Measurements from ENCODE around the gene RBM17. TPM values are rescaled to one million over a fixed set of nuclear protein-coding genes. Genes with fewer than 3 reads are reported as not detected.

The RBM17 gene
- total and polyA plus RNA-seq, 9 donors: 56.2 to 94.4 (median 70.3) TPM

DNA sequence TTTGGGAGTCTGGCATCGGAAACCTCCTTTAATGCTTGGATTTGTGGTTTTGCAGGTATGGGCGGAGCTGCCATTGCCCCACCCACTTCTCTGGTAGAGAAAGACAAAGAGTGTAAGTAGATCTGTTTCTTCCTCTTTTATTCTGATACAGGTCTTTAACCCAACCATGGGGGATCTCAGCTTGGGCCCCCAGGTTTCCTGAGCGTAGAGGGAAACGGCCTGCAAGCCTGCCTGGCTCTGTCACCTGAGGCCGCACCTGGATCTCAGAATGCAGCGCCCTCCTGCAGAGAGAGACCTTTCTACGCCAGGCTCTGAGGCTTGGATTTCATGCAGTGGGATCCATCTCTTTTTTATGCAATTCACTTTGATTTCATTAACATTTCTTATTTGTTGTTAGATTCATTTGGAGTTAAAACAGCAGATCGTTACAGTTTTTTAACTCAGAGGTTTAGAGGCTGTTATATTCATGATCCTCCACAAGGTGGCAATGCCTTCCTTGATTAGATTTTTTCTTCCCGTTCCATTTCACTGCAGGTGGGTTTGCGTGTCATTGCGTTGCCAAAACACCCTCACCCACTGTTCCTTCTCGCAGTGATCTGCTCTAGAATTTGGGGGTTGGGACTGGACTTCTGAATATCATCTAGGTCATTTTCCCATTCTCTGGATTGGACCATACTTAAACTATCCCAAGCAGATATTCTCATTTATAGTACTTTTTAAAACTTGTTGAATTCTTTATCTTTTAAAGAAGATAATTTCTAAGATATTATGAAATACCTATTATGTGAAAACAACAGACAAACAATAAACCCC lies 20.0 kb downstream of the RBM17 start:
- H3K36me3 ChIP-seq: no peaks in the 10 kb centered on the region

DNA sequence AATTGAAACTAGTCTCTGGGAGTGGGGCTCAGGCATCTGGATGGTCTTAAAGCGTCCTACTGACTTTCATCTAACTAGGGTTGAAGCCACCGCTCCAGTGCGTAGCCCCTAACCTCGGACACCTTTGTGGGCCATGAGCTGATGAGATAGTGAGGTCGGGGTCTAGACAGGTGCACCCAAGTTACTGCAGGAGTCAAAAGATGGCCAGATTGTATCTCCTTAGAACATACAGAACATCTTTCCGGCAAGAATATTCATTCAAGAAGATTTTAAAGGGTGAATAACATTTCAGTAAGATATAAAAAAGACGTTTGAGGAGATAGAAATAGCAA lies 20.6 kb downstream of the RBM17 start:
- 77 to 85% (median 81%) methylated on average over 7 of the region's 7 CpGs for WGBS, 3 donors
- H3K27me3 ChIP-seq: no peaks in the 10 kb centered on the region
- TF ChIP-seq POLR2A (IDR thresholded peaks at IDR 0.05): no peak
- no peak for TF ChIP-seq EP300 (IDR thresholded peaks at IDR 0.05)
- no peak for TF ChIP-seq CTCF (IDR thresholded peaks at IDR 0.05)
- no peak for DNase-seq
- no peak overlapping the region for H3K27ac ChIP-seq
- H3K36me3 ChIP-seq: no peaks in the 10 kb centered on the region
- H3K9me3 ChIP-seq: no peaks in the 10 kb centered on the region
- no peaks in the 10 kb centered on the region for H3K4me1 ChIP-seq (ENCODE audit: insufficient read depth)
- intact Hi-C loops (cut with DNase I): loop anchor here in 2 of 4 donors (2.0 to 5.0 kb wide), 2 partner anchors 293 kb away; no protein-coding TSS in a partner anchor
- no peak overlapping the region for H3K4me3 ChIP-seq

More for the DNA sequence above, 20.0 kb downstream of the RBM17 start:
- Histone ChIP-seq H3K27me3 (no peaks in the 10 kb centered on the region), H3K4me3 (no peak overlapping the region), H3K9me3 (no peaks in the 10 kb centered on the region), H3K4me1 (ENCODE audit: insufficient read depth) (no peaks in the 10 kb centered on the region), H3K27ac (no peak overlapping the region)
- TF ChIP-seq POLR2A (IDR thresholded peaks at IDR 0.05) (no peak), EP300 (IDR thresholded peaks at IDR 0.05) (no peak), CTCF (IDR thresholded peaks at IDR 0.05) (peak; percentile 57 to 79 (median 78))
- 41 to 49% (median 45%) methylated on average over 12 of the region's 12 CpGs for WGBS, 3 donors
- intact Hi-C loops (cut with DNase I): loop anchor here in 2 of 4 donors (2.0 to 5.0 kb wide), 2 partner anchors 293 to 294 kb away; no protein-coding TSS in a partner anchor
- DNase-seq: no peak

DNA sequence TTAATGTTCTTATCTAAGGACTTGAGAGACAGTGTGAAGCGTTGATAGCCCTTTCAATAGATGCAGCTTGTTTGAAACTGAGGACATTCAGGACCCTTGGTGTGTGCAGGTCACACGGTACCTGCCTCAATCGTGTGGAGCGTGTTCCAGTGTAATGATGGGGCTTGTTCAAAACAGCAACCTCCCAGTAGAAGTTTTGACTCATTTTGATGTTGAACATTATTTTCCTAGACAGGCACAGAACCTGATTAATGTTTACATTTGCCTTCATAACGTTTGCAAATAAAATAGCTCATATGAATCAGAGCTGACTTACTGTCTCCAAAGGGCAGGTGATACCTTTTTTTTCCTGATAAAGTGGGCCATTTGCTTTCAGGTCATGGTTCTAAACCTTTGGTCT lies 21.3 kb downstream of the RBM17 start:
- H3K4me3 ChIP-seq: no peak overlapping the region
- H3K9me3 ChIP-seq: no peaks in the 10 kb centered on the region
- no peaks in the 10 kb centered on the region for H3K27me3 ChIP-seq
- WGBS, 3 donors: 72 to 78% (median 78%) methylated on average over 5 of the region's 5 CpGs
- TF ChIP-seq EP300 (IDR thresholded peaks at IDR 0.05) (no peak), CTCF (IDR thresholded peaks at IDR 0.05) (no peak), POLR2A (IDR thresholded peaks at IDR 0.05) (no peak)
- intact Hi-C loops (cut with DNase I): loop anchor here in 3 of 4 donors (1.0 to 10.0 kb wide), 3 partner anchors 19 to 292 kb away; partner anchors contain the start of gene PFKFB3 (in 2 of the 3)
- no peak overlapping the region for H3K27ac ChIP-seq
- DNase-seq: no peak
- no peaks in the 10 kb centered on the region for H3K36me3 ChIP-seq
- H3K4me1 ChIP-seq (ENCODE audit: insufficient read depth): no peaks in the 10 kb centered on the region

GRCh38 chr10:6112893-6113292 lies 24.1 kb downstream of the RBM17 start:
- intact Hi-C loops (cut with DNase I): loop anchor here in 3 of 4 donors (5.0 to 10.0 kb wide), 2 partner anchors 92 to 289 kb away; partner anchors contain the start of gene PFKFB3 (in 2 of the 3)
- TF ChIP-seq CTCF (IDR thresholded peaks at IDR 0.05): no peak
- Histone ChIP-seq H3K9me3 (no peaks in the 10 kb centered on the region), H3K27ac (no peak overlapping the region), H3K27me3 (no peaks in the 10 kb centered on the region), H3K4me1 (ENCODE audit: insufficient read depth) (no peaks in the 10 kb centered on the region), H3K36me3 (no peaks in the 10 kb centered on the region), H3K4me3 (no peak overlapping the region)
- WGBS, 3 donors: 53 to 70% (median 56%) methylated on average over 6 of the region's 6 CpGs
- DNase-seq: no peak
